Measurements from ENCODE around the gene DDX56. TPM values are rescaled to one million over a fixed set of nuclear protein-coding genes. Genes with fewer than 3 reads are reported as not detected.

DDX56 gene
- total and polyA plus RNA-seq, 2 of the 13 experiments (the other 11 are each of a cell fraction or from before 2014, with no cell fraction given), result 82.6 to 120 TPM

DNA sequence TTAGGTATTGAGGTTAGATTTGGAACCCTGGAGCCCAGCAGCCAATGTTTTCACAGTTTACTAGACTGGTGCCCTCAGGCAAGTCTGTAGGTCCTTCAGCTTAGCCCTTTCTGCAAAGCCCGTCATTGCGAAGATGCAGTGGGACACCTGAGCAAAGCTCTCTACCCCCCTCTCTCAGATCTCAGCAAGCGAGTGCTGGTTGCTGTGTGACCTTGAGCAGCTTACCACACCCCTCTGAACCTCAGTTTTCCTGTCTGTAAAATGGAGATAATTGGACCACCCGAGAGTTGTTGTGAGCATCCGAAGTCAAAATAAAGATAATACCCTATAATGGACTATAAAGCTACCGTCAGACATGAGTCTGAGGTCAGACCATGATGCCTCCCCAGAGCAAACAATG, 36.3 kb downstream of the DDX56 start:
- H3K79me2 ChIP-seq (ENCODE audit: insufficient read depth, low read length), result peaks cover 61% of the 10 kb centered on the region
- no peaks in the 10 kb centered on the region for H3K27me3 ChIP-seq (ENCODE audit: control insufficient read depth in 1 of 2, insufficient read depth in 2 of 2, low read length in 2 of 2)
- H3K4me3 ChIP-seq (replicated peaks in 1 of 3; ENCODE audit: insufficient read depth in 1 of 3, low read depth in 2 of 3, low read length in 3 of 3), result peak overlapping the region in 2 of 3 experiments; percentile 34 to 79; a peak in 4 of 6 replicates
- H3K4me1 ChIP-seq (ENCODE audit: insufficient read depth, low read length), result peaks cover 84% of the 10 kb centered on the region
- POLR2A ChIA-PET, result no interaction called here
- in situ Hi-C loops (cut with HindIII; ENCODE audit: extremely low pct_ligation_motif_present, low pct_unique_long_range_greater_than_20kb), result no loop called here
- ATAC-seq (no peak), DNase-seq (ENCODE audit: low spot score) (no peak), FAIRE-seq (no peak)
- H2AFZ ChIP-seq (ENCODE audit: low read length), result no peak overlapping the region
- H3K4me2 ChIP-seq (ENCODE audit: low read depth, low read length), result peak overlapping the region; percentile 98
- H4K20me1 ChIP-seq (ENCODE audit: insufficient read depth, low read length), result peaks cover 19% of the 10 kb centered on the region
- TF ChIP-seq RCOR2 (CRISPR knock-in tag; IDR thresholded peaks at IDR 0.05) (0 out of 2 replicates have a peak, but pooled peaks have one; percentile 26), ZNF431 (CRISPR knock-in tag; IDR thresholded peaks at IDR 0.05; ENCODE audit: borderline replicate concordance, low read depth) (no peak), ZNF629 (CRISPR knock-in tag; conservative IDR thresholded peaks at IDR 0.05) (peak; percentile 95), ZMYM3 (CRISPR knock-in tag; IDR thresholded peaks at IDR 0.05) (peak; percentile 93), KDM1A (CRISPR knock-in tag; IDR thresholded peaks at IDR 0.05) (0 out of 2 replicates have a peak, but pooled peaks have one; percentile 47), ELF1 (CRISPR knock-in tag; IDR thresholded peaks at IDR 0.05) (no peak), ZNF232 (CRISPR knock-in tag; IDR thresholded peaks at IDR 0.05; ENCODE audit: borderline replicate concordance) (no peak), RFXAP (CRISPR knock-in tag; IDR thresholded peaks at IDR 0.05; ENCODE audit: borderline replicate concordance) (no peak), ZNF768 (CRISPR knock-in tag; IDR thresholded peaks at IDR 0.05) (peak; percentile 91), ZNF530 (CRISPR knock-in tag; IDR thresholded peaks at IDR 0.05; ENCODE audit: low read depth) (no peak), CHD4 (IDR thresholded peaks at IDR 0.05; ENCODE audit: borderline replicate concordance, low read length) (0 out of 2 replicates have a peak, but pooled peaks have one; percentile 31)
- TF ChIP-seq, protein P1, sequence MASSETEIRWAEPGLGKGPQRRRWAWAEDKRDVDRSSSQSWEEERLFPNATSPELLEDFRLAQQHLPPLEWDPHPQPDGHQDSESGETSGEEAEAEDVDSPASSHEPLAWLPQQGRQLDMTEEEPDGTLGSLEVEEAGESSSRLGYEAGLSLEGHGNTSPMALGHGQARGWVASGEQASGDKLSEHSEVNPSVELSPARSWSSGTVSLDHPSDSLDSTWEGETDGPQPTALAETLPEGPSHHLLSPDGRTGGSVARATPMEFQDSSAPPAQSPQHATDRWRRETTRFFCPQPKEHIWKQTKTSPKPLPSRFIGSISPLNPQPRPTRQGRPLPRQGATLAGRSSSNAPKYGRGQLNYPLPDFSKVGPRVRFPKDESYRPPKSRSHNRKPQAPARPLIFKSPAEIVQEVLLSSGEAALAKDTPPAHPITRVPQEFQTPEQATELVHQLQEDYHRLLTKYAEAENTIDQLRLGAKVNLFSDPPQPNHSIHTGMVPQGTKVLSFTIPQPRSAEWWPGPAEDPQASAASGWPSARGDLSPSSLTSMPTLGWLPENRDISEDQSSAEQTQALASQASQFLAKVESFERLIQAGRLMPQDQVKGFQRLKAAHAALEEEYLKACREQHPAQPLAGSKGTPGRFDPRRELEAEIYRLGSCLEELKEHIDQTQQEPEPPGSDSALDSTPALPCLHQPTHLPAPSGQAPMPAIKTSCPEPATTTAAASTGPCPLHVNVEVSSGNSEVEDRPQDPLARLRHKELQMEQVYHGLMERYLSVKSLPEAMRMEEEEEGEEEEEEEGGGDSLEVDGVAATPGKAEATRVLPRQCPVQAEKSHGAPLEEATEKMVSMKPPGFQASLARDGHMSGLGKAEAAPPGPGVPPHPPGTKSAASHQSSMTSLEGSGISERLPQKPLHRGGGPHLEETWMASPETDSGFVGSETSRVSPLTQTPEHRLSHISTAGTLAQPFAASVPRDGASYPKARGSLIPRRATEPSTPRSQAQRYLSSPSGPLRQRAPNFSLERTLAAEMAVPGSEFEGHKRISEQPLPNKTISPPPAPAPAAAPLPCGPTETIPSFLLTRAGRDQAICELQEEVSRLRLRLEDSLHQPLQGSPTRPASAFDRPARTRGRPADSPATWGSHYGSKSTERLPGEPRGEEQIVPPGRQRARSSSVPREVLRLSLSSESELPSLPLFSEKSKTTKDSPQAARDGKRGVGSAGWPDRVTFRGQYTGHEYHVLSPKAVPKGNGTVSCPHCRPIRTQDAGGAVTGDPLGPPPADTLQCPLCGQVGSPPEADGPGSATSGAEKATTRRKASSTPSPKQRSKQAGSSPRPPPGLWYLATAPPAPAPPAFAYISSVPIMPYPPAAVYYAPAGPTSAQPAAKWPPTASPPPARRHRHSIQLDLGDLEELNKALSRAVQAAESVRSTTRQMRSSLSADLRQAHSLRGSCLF (CRISPR knock-in tag; IDR thresholded peaks at IDR 0.05; ENCODE audit: borderline replicate concordance), result no peak
- TF ChIP-seq, protein P2, sequence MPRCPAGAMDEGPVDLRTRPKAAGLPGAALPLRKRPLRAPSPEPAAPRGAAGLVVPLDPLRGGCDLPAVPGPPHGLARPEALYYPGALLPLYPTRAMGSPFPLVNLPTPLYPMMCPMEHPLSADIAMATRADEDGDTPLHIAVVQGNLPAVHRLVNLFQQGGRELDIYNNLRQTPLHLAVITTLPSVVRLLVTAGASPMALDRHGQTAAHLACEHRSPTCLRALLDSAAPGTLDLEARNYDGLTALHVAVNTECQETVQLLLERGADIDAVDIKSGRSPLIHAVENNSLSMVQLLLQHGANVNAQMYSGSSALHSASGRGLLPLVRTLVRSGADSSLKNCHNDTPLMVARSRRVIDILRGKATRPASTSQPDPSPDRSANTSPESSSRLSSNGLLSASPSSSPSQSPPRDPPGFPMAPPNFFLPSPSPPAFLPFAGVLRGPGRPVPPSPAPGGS (CRISPR knock-in tag; IDR thresholded peaks at IDR 0.05), result no peak
- H3K9ac ChIP-seq (ENCODE audit: insufficient read depth, low read depth, low read length), result peak overlapping the region; percentile 55; the same call in 1 of the 2 replicates
- H3K9me3 ChIP-seq (ENCODE audit: low read length), result no peaks in the 10 kb centered on the region
- intact Hi-C loops (cut with micrococcal nuclease; ENCODE audit: unreplicated experiment), result no loop called here
- no TSS peak for BruUV-seq (replicated peaks)
- peaks cover 3 to 28% of the 10 kb centered on the region in 2 experiments for H3K36me3 ChIP-seq (replicated peaks in 1 of 2; ENCODE audit: control insufficient read depth in 1 of 2, insufficient read depth in 2 of 2, low read length in 2 of 2)
- CTCF ChIA-PET (ENCODE audit: low intra/inter-chr PET ratio, low total read pairs), result interaction anchor here (0.9 kb wide), 1 partner anchor 28 kb away, joined by 3 read pairs; no protein-coding TSS in a partner anchor
- 84% methylated on average over 6 of the region's 6 CpGs for WGBS (ENCODE audit: low lambda C conversion rate)
- H3K27ac ChIP-seq (ENCODE audit: extremely low read length, insufficient read depth, low read length), result no peak overlapping the region

All from HepG2 (cell line).